Measurements from ENCODE around the gene PLXNA4.

PLXNA4 gene

DNA sequence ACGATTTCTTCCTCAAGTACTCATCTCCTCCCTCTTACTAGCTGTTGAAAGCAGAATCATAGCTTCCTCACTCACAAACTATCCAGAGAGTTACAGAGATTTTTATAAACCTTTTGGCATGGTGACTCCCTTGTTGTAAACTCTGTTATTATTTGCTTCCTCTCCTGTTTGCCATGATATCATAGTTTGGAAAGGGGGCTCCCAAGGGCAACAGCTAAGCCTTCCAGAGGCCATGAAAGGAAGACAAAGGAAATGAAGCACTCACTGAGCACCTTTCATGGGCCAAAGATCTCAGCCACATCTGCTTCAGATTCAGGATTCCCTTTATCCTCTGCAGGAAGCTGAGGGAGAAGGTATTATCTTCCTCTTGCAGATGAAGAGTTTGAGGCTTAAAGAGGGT, 484.6 kb downstream of the PLXNA4 start:
- no peak for DNase-seq (ENCODE audit: low read depth in 2 of 2)

DNA sequence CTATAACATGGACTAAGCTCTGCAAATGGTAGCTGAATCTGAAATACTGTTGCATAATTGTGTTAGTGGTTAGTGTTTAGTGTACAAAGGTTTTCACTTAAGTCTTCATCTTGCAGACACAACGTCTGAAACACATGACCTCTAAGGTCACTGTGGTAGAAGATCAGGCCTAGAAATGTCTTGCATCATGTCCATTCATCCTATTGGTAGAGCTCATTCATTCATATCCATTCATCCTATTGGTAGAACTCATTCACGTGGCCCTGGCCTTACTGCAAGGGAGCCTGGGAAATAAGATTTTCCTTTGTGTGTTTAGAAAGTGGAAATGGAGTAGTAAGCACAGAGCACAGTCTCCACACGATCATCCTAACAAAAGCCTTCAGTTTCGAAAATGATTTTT, 485.8 kb downstream of the PLXNA4 start:
- no peak for DNase-seq (ENCODE audit: low read depth in 2 of 2)

DNA sequence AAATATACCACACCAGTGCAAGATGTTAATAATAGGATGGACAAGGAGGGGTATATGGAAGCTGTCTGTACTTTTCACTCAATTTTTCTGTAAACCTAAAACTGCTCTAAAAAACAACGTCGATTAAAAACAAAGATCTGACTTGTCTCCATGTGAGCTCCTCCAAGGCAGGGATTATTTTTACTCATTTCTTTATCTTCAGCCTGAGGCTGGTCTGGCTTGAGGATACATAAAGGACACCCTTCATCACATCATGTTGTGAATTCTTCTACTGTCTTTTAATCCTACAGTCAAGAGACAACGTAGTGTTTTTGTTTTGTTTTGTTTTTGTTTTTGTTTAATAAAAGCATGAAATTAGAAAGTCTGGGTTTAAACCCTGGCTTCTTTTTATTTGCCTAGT, 486.9 kb downstream of the PLXNA4 start:
- no peak for DNase-seq (ENCODE audit: low read depth in 2 of 2)

DNA sequence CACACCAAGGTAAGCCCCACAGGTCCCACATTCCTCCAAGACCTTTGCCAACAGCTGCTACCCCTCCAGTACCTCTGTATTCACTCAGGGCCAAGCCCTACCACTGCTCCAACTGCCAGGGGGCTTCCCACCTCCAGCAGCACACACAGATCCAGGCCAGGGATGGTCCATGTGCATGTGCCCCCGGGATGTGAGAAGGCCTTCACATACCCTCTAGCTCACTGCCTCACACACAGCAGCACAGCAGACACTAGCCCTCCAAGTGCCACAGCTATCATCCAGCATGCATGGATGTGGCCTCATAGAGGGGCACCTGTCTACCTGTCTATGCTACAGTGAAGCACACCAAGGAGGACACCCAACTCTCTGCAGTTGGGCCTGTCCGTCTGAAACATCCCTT, 488.8 kb downstream of the PLXNA4 start:
- DNase-seq (ENCODE audit: low read depth in 2 of 2) = no peak

DNA sequence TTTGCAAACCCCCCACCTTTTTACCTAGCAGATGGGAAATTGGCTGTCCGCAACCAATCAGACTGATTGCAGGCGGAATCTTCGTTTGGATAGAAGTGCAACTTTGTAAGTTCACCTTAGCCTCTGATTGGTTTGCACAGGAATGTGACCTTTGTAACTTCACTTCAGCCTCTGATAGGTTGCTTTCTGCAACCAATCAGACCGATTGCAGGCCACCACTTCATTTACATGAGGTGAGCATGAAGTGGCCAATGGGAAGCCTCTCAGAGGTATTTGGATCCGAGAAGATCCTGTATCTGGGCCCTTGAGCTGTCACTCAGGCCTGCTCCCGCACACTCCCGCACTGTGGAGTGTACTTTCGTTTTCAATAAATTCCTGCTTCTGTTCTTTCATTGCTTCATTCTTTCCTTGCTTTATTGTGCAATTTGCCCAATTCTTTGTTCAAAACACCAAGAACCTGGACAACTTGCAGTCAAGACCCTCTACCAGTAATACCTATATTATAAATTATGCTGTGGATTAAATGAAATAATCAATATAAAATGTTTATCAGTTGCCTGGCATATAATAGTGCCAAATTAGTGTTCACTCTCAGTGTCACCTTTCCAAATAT, 491.4 kb downstream of the PLXNA4 start:
- no peak for DNase-seq (ENCODE audit: low read depth in 2 of 2)

DNA sequence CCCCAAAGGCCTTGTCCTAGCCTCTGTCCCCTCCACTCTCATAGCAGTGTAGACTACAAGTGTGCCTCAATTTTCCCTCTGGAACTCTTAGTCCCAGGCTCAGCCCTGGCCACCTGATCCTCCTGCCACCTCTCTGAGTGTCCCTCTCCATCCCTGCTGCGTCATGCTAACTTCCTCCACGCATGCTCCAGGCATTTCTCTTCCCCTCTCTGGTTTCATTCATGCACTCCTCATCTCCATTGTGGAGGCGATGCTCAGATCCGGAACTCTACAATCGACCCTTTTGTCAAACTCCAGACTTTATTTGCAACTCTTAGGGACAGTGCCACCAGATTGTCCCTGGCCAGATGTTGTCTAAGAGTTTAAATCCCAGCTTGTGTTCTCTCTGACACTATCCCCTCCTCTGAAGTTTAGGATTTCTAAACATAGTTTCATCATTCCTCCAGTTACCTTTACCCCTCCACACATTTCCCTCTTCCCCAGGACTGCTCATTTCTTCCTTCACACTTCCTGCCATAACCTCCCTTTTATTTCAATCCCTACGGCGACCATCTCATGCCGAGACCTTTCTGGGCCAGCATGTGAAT, 492.6 kb downstream of the PLXNA4 start:
- no peak for DNase-seq (ENCODE audit: low read depth in 2 of 2)

DNA sequence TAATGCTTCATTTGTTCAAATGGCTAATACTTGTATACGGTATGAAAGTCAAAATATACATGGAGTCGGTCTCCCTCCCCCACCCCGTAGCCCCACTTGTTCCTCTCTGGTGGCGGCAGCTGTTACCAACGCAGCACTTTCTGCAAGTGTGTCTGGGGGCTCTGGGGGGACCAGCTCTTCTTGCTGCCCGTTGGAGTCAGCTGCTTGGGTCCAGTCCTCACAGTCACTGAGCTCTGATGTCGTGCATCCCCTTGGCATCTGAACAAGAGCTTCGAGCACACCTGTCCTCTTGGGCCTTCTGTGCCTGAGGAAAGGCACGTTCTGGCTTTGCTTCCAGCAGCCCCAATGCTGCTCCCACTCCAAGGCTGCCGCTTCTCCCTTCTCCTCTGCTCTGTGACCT, 493.1 kb downstream of the PLXNA4 start:
- no peak for DNase-seq (ENCODE audit: low read depth in 2 of 2)

DNA sequence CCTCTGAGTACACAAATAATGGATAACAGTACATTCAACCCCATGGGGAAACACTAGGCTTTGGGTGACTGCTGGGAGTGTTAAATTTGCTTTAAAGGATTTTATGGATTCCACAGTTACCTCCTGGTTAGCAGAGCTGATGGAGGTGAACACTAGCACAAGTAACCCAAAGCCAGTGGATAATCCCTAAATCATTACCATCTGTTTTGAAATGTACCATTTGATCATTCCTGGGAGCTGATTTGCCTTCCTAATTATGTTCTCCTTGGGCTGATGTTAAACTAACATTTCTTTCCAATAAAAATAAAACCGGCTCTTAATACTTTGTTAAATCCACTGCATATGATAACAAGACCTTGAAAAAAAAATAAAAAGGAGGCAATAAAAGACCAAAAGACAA, 493.9 kb downstream of the PLXNA4 start:
- DNase-seq (ENCODE audit: low read depth in 2 of 2) = no peak

DNA sequence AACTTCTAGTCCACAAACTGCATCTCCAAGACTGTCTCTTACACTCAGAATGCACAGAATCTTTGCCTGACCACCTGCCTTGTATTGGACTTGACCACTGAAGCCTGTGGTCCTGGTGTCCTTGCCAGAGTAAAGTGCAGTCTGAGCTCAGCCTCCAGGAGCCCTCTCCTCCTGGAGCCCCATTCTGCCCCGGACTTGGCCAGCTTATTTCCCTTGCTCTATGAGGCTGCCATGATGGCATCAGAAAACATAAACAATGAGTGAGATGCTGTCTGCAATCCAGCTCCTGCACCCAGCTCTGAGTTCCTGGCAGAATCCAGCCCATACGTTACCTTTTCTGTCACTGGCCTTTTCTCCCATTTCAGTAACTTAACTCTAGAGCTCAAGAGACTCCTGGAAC, 494.6 kb downstream of the PLXNA4 start:
- DNase-seq (ENCODE audit: low read depth in 2 of 2) = no peak

DNA sequence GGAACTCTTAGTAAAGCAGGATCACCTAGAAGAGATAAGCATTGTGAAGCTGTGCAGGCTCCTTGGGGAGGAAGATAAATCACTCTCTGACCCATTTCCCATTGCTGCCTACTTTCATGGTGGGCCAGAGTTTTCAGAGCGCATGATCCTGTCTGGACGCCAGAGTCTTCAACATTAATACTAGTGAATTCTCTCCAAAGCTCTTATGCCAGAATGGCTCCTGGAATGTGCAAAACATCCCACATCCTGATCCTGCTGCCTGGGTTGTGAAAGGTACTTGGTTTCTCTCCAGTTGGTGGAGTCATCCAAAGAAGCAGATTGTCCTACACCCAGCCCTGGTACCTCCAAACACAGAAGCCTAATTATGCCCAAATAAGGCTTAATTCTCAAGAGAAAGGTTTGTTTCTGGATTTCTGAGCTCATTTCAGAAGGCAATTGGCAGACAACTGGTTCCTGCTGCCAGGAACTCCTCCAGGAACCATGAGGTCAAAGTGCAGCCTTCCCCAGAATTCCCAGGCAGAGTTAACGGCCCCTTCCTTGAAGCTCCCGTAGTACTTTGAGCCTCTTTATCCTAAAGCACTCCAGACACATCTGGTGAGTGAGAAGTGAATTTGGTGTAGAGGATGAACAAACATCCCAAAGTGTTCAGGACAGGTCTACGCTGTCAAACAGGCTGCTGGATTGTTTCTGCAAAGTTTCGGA, 495.2 kb downstream of the PLXNA4 start:
- no peak for DNase-seq (ENCODE audit: low read depth in 2 of 2)

DNA sequence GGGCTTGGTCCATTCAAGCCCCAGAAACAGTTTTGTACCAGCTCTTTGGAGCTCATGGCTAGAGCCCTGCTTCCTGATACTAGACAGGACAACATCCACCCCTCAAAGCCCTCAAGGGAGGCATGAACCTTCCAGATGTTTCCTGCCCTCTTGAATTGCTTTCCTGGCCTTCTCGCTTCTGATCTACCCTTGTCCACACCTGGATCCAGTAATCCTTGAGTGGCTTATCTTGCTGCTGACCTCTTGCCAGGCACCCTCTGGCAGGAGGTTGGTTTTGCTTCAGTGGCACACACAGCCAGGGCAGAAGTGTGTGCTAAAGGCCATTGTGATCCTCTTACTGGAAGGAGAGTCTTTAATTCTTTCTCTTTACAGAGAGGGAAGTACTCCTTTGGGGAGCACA, 495.8 kb downstream of the PLXNA4 start:
- no peak for DNase-seq (ENCODE audit: low read depth in 2 of 2)

DNA sequence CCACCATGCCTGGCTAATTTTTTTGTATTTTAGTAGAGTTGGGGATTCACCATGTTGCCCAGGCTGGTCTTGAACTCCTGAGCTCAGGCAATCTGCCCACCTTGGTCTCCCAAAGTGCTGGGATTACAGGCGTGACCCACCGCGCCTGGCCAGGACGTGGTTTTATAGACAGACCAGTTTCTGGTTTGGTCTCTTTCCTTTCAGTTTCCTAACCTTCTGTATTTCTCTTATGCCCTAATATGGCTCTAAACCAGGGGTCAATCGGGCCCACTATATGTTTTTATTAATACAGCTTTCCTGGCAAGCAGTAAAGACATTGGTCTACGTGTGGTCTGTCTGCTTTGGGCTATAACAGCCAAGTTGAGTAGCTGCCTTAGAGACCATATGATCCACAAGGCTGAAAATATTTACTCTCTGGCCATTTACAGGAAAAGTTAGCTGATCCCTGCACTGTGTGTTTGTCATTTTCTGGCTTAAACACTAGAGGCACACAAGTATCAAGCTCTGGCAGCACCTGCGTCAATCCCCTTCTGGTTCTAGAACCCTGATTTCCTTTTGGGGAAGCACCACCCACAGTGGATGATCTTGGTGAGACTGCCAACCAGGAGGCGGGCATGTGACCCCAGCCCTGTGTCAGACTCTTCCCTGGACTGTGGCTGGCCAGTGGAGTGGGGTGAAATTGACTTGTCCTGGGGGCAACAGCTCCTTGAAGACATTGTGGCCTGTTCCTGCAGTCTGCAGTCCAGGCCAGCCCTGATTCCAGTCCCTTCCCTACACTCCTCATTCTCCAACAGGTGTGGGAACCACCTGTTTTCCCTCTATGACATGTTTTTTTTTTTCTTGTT, 497.2 kb downstream of the PLXNA4 start:
- no peak for DNase-seq (ENCODE audit: low read depth in 2 of 2)

DNA sequence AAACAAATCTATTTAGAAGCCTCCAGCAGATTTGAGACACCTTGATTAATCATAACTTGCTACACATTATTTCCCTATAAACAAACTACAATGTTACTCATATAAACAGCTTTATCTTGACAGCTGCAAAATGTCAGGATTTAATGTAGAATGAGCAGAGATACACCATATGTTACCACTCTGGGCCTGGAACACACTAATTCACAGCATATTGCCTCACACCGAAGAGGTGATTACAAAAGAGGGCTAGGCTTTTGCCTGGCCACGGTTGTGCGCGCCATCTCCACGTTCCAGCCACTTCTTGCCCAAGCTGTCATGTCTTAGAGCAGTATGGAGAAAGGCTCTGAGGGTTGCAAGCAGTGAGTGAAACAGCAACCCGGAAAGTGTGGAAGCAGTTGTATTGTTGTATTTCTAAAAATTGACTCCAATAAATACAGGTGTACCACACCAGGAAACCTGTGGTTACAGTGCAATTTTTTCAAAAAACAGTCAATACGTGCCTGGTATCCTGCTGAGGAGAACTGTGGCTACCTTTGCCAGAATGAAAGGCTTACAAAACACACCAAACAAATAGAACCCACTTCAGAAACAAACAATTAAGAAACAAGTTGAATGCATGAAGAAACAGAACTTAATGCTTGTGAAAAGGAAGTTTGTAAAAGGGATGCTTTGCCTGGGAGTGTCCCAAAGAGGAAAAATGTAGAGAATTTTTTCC, 498.1 kb downstream of the PLXNA4 start:
- no peak for DNase-seq (ENCODE audit: low read depth in 2 of 2)

DNA sequence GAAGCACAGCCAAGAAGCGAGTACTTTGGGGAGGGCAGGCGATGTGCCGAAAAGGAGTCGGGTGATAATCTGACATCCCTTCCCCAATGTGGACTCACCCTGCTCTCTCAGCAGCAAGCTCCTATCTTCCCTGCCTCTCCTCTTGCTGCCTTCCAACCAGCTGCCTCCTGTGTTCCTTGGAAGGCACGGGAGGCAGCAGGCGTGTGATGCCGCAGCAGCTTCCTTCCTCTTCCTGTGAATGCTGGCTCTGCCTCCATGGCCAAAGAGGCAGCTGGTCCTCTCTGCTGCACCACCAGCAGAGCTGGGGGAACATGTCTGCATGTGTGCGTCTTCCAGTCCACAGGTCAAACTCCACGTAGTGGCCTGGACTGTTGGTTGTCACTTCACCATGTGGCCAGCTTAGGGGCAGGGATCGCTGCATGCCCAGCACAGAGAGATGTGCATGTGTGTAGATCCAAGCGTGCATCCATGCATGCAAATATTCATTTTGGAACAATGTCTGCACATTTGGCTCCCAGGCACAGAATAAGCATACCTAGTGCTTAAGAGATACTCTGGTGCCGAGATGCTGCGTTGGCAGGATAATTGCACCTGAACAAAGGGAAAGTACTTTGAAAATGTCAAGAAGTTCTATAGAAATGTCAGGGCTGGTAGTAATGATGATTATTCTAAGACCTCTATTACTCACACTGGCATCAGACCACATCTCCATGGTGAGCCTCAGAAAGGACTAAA, 499.8 kb downstream of the PLXNA4 start:
- no peak for DNase-seq (ENCODE audit: low read depth in 2 of 2)

DNA sequence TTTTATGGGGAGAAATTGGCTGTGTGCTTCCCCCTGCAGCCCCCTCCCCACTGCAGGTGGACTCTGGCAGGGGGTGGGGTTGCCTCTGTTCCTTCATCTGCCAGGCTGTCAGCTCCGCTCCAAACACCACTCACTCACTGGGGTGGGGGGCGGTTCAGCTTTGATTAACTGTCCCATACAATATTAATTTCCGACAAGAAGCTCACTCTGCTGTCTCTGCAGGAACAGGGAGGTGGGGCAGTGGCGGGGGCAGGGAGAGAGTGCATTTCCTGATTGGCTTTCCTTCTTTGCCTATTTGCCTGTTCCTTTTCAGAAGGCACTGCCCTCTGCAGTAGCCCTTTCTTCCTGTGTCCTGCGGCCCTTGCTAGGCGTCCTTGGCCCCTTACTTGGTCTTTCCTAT, 500.8 kb downstream of the PLXNA4 start:
- no peak for DNase-seq (ENCODE audit: low read depth in 2 of 2)

DNA sequence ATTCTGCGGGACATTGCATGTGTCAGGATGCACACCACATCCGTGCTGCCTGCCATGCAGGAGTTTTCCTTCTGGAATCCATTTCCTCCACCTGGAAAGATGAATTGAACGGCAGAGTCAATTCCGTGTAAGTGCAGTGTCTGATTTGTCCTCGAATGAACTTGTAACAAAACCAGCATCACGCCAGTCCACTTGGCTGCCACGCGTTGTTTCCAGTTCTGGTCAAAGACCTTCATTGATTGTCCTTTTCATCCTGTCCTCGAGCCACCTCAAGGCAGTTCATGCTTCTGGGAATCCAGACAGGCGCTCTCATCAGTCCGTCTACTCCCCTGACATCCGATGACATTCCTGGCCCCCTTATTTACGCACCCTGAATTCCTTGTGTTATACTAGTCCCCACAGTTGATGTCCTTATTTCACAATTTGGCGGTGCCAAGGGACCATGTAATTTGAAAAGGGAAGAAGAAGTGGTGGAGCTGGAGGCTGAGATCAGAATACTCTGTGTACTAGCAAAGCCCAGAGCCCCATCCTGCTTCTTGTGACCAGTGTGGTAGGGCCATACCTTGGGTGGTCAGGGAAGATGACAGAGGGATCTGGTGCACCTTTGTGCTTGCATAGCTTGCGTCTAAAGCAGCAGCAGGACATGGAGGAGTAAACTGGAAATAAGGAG, 502.2 kb downstream of the PLXNA4 start:
- no peak for DNase-seq (ENCODE audit: low read depth in 2 of 2)

Data from stimulated activated CD4-positive, alpha-beta T cell treated with anti-CD3 and anti-CD28 coated beads, Interleukin-12 subunit alpha, Interleukin-12 subunit beta, amount 100 ng/mL, for 24 hours (primary cell).